ENCODE results near the gene PCDHA4. TPM values are rescaled to one million over a fixed set of nuclear protein-coding genes. Genes with fewer than 3 reads are reported as not detected.
A peak's percentile ranks its signal among the peaks of the same experiment; 100 is the strongest.
"Not testable (repeated sequence)": the region's sequence is repeated elsewhere in the genome, so short reads cannot be mapped to it uniquely, and the experiment has no call there.

The PCDHA4 gene
- total RNA-seq, 2 donors from 2014 or later, result 0.43 to 0.63 TPM

DNA sequence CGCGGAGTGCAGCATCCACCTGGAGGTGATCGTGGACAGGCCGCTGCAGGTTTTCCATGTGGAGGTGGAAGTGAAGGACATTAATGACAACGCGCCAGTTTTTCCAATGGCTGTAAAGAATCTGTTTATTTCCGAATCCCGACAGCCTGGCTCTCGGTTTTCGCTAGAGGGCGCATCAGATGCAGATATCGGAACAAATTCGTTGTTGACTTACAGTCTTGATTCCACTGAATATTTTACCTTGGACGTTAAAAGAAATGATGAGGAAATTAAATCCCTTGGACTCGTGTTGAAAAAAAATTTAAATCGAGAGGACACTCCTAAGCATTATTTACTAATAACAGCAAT lies 5.4 kb upstream of the PCDHA4 start:
- H3K27me3 ChIP-seq, result no peaks in the 10 kb centered on the region
- TF ChIP-seq, protein P1, sequence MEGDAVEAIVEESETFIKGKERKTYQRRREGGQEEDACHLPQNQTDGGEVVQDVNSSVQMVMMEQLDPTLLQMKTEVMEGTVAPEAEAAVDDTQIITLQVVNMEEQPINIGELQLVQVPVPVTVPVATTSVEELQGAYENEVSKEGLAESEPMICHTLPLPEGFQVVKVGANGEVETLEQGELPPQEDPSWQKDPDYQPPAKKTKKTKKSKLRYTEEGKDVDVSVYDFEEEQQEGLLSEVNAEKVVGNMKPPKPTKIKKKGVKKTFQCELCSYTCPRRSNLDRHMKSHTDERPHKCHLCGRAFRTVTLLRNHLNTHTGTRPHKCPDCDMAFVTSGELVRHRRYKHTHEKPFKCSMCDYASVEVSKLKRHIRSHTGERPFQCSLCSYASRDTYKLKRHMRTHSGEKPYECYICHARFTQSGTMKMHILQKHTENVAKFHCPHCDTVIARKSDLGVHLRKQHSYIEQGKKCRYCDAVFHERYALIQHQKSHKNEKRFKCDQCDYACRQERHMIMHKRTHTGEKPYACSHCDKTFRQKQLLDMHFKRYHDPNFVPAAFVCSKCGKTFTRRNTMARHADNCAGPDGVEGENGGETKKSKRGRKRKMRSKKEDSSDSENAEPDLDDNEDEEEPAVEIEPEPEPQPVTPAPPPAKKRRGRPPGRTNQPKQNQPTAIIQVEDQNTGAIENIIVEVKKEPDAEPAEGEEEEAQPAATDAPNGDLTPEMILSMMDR (IDR thresholded peaks at IDR 0.05), result peak in 1 of 2 donors; percentile 51
- DNase-seq (ENCODE audit: low spot score), result no peak
- H3K9me3 ChIP-seq, result peaks cover 5 to 59% of the 10 kb centered on the region in 2 donors
- no peak overlapping the region for H3K27ac ChIP-seq
- no peaks in the 10 kb centered on the region for H3K36me3 ChIP-seq
- H3K4me3 ChIP-seq, result peak overlapping the region; percentile 12 to 41
- H3K4me1 ChIP-seq, result no peaks in the 10 kb centered on the region

DNA sequence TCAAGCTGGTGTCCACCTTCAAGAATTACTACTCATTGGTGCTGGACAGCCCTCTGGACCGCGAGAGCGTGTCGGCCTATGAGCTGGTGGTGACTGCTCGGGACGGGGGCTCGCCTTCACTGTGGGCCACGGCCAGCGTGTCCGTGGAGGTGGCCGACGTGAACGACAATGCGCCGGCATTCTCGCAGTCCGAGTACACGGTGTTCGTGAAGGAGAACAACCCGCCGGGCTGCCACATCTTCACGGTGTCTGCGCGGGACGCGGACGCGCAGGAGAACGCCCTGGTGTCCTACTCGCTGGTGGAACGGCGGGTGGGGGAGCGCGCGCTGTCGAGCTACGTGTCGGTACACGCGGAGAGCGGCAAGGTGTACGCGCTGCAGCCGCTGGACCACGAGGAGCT lies 4.5 kb upstream of the PCDHA4 start:
- DNase-seq (ENCODE audit: low spot score); H3K36me3 ChIP-seq; H3K27ac ChIP-seq; H3K4me1 ChIP-seq; H3K4me3 ChIP-seq; H3K27me3 ChIP-seq: not testable (repeated sequence)
- H3K9me3 ChIP-seq, result peaks cover 5 to 59% of the 10 kb centered on the region in 2 donors

DNA sequence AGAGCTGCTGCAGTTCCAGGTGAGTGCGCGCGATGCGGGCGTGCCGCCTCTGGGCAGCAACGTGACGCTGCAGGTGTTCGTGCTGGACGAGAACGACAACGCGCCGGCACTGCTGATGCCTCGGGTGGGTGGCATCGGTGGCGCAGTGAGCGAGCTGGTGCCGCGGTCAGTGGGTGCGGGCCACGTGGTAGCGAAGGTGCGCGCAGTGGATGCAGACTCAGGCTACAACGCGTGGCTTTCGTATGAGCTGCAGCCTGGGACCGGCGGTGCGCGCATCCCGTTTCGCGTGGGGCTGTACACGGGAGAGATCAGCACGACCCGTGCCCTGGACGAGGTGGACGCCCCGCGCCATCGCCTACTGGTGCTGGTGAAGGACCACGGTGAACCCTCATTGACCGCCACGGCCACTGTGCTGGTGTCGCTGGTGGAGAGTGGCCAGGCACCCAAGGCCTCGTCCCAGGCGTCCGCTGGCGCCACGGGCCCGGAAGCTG lies 4.0 kb upstream of the PCDHA4 start:
- Histone ChIP-seq H3K27me3 (no peaks in the 10 kb centered on the region), H3K36me3 (no peaks in the 10 kb centered on the region), H3K4me3 (no peak overlapping the region), H3K27ac (no peak overlapping the region), H3K9me3 (peaks cover 5 to 59% of the 10 kb centered on the region in 2 donors), H3K4me1 (no peaks in the 10 kb centered on the region)
- TF ChIP-seq, protein P1 (IDR thresholded peaks at IDR 0.05), result no peak
- DNase-seq (ENCODE audit: low spot score), result no peak

DNA sequence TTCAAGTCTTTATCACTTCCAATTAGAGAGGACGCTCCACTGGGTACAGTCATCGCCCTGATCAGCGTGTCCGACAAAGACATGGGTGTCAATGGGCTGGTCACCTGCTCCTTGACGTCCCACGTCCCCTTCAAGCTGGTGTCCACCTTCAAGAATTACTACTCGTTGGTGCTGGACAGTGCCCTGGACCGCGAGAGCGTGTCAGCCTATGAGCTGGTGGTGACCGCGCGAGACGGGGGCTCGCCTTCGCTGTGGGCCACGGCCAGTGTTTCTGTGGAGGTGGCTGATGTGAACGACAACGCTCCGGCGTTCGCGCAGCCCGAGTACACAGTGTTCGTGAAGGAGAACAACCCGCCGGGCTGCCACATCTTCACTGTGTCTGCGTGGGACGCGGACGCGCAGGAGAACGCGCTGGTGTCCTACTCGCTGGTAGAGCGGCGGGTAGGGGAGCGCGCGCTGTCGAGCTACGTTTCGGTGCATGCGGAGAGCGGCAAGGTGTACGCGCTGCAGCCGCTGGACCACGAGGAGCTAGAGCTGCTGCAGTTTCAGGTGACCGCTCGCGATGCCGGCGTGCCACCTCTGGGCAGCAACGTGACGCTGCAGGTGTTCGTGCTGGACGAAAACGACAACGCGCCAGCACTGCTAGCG lies 1.5 kb downstream of the PCDHA4 start:
- H3K4me1 ChIP-seq; H3K27me3 ChIP-seq; H3K27ac ChIP-seq; H3K36me3 ChIP-seq; H3K4me3 ChIP-seq; DNase-seq (ENCODE audit: low spot score): not testable (repeated sequence)
- H3K9me3 ChIP-seq, result peaks cover 0 to 29% of the 10 kb centered on the region in 2 donors

DNA sequence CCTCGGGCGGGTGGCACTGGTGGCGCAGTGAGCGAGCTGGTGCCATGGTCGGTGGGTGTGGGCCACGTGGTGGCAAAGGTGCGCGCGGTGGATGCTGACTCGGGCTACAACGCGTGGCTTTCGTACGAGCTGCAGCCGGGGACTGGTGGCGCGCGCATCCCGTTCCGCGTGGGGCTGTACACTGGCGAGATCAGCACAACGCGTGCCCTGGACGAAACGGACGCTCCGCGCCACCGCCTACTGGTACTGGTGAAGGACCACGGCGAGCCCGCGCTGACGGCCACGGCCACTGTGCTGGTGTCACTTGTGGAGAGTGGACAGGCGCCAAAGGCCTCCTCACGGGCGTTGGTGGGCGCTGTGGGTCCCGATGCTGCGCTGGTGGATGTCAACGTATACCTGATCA lies 2.0 kb downstream of the PCDHA4 start:
- Histone ChIP-seq H3K9me3 (peaks cover 0 to 27% of the 10 kb centered on the region in 2 donors), H3K36me3 (no peaks in the 10 kb centered on the region)
- DNase-seq (ENCODE audit: low spot score), result no peak

DNA sequence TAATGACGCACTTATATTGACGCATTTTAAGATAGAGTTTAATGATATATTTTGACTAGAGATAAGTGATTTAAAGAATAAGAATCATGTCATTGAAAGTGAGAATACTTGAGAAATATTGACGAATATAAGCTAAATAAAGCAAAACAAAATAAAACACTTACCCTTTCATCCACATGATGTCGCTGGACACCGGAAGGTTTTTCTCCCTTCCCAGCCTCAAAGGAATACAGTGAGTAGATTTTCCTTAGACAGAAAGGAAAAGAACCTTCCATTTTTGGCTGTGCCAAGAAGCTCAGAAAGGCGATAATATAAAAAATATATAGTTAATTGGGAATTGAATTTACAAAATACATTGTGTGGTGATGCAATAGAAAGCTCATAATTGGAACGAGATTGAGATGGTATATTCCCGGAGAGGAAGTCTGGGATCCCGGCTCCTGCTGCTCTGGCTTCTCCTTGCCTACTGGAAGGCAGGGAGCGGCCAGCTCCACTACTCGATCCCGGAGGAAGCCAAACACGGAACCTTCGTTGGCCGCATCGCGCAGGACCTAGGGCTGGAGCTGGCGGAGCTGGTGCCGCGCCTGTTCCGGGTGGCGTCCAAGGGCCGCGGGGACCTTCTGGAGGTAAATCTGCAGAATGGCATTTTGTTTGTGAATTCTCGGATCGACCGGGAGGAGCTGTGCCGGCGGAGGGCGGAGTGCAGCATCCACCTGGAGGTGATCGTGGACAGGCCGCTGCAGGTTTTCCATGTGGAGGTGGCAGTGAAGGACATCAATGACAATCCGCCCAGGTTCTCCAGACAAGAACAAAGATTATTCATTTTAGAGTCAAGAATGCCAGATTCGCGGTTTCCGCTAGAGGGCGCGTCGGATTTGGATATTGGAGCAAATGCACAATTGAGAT lies 14.8 kb downstream of the PCDHA4 start, which contains the start of gene PCDHA5:
PCDHA5 (plus strand) TSS at position 239 of the 906 bp plus-strand sequence.
- H3K4me3 ChIP-seq, result peak within 1 kb of the TSS in 1 of 2 donors; percentile 17
- H3K4me1 ChIP-seq, result no peaks in the 10 kb centered on the region
- no peak within 1 kb of the TSS for H3K27ac ChIP-seq
- no peaks in the 10 kb centered on the region for H3K27me3 ChIP-seq
- H3K9me3 ChIP-seq, result peaks cover 0 to 37% of the 10 kb centered on the region in 2 donors
- no peaks in the 10 kb centered on the region for H3K36me3 ChIP-seq
- TF ChIP-seq, protein P1 (IDR thresholded peaks at IDR 0.05), result peak in 1 of 2 donors; percentile 52
- DNase-seq (ENCODE audit: low spot score), result no peak

More for the DNA sequence above, 2.0 kb downstream of the PCDHA4 start:
- H3K27me3 ChIP-seq, result no peaks in the 10 kb centered on the region
- TF ChIP-seq, protein P1 (IDR thresholded peaks at IDR 0.05), result no peak
- H3K4me1 ChIP-seq, result no peaks in the 10 kb centered on the region
- H3K4me3 ChIP-seq, result no peak overlapping the region
- no peak overlapping the region for H3K27ac ChIP-seq
